IMR-90 (cell line): Measurements from ENCODE around the gene SAG.

ENCODE experiments used
- BHLHE40 ChIP-seq: fragments of 150-350 bp; IDR thresholded peaks from 2 replicates; pipeline ENCODE4 v1.6.1; 2016; ENCODE audit warnings: mild to moderate bottlenecking, low read depth, low read length
- CEBPB ChIP-seq: IDR thresholded peaks from 2 replicates; pipeline ENCODE4 v1.6.1; 2012; ENCODE audit warnings: low read depth, low read length, improper control_type of control experiment
- CHD1 ChIP-seq: IDR thresholded peaks from 2 replicates; pipeline ENCODE4 v1.6.1; 2012; ENCODE audit warnings: low read depth, low read length, improper control_type of control experiment
- CTCF ChIP-seq: conservative IDR thresholded peaks from 2 replicates; pipeline ENCODE4 v1.5.1; 2012; ENCODE audit warnings: mild to moderate bottlenecking, low read depth, low read length, improper control_type of control experiment
- FOS ChIP-seq: fragments of 150-350 bp; IDR thresholded peaks from 2 replicates; pipeline ENCODE4 v1.6.1; 2016; ENCODE audit warnings: low read depth, low read length
- MAFK ChIP-seq: IDR thresholded peaks from 2 replicates; pipeline ENCODE4 v1.6.1; 2012; ENCODE audit warnings: low read depth, low read length, improper control_type of control experiment
- MAZ ChIP-seq: IDR thresholded peaks from 2 replicates; pipeline ENCODE4 v1.6.1; 2012; ENCODE audit warnings: low read depth, mild to moderate bottlenecking, low read length, improper control_type of control experiment, moderate library complexity, borderline replicate concordance
- MXI1 ChIP-seq: IDR thresholded peaks from 2 replicates; pipeline ENCODE4 v1.6.1; 2012; ENCODE audit warnings: low read depth, mild to moderate bottlenecking, low read length, moderate library complexity, borderline replicate concordance
- POLR2A ChIP-seq: IDR thresholded peaks from 2 replicates; pipeline ENCODE4 v1.6.1; 2012; ENCODE audit warnings: mild to moderate bottlenecking, low read depth, low read length
- RAD21 ChIP-seq: IDR thresholded peaks from 2 replicates; pipeline ENCODE4 v1.6.1; 2012; ENCODE audit warnings: low read length, improper control_type of control experiment
- SMC3 ChIP-seq: fragments of 150-350 bp; IDR thresholded peaks from 2 replicates; pipeline ENCODE4 v1.6.1; 2016; ENCODE audit warnings: low read depth, mild to moderate bottlenecking, antibody characterized with exemption, low read length, moderate library complexity
- USF2 ChIP-seq: fragments of 150-350 bp; IDR thresholded peaks from 2 replicates; pipeline ENCODE4 v1.6.1; 2017; ENCODE audit warnings: mild to moderate bottlenecking, antibody characterized with exemption, low read length, low read depth

GRCh38 chr2:233261819-233262555 is 45.6 kb upstream of the SAG start:
- TF ChIP-seq CTCF (no peak), RAD21 (no peak), POLR2A (no peak), BHLHE40 (no peak), USF2 (no peak), FOS (no peak), CHD1 (no peak), SMC3 (no peak), CEBPB (no peak), MAFK (no peak), MXI1 (no peak), MAZ (no peak)
